GM20431 (cell line): ENCODE data around the gene OTUD5.
"Not testable (repeated sequence)": the region's sequence is repeated elsewhere in the genome, so short reads cannot be mapped to it uniquely, and the experiment has no call there.

Experiments
- in situ Hi-C: fragments of 300-500 bp; cut with MseI, MboI; formaldehyde crosslinking; loops from one replicate; pipeline ENCODE4 v1.15.0; 2020; ENCODE audit warnings: low sequenced_read_pairs; ENCODE audit not compliant: unreplicated experiment

Gene OTUD5

GRCh38 chrX:48957477-48957826, at the start of gene OTUD5:
OTUD5 (minus strand) TSS chrX:48957607; CDS start chrX:48957570, 37 bp downstream.
- in situ Hi-C loops: no loop called here

- in situ Hi-C loops: no loop called here
Measured at GRCh38 chrX:49003696-49004095, 46.3 kb upstream of the OTUD5 start.

- in situ Hi-C loops: no loop called here
Measured at GRCh38 chrX:49002091-49002935, 44.9 kb upstream of the OTUD5 start, which contains the start of gene GRIPAP1. GRIPAP1 (minus strand) TSS chrX:49002264; CDS start chrX:49002229, 35 bp downstream.

GRCh38 chrX:49001521-49002090, 44.2 kb upstream of the OTUD5 start:
- in situ Hi-C loops: no loop called here

GRCh38 chrX:49000636-49001035, 43.2 kb upstream of the OTUD5 start:
- in situ Hi-C loops: no loop called here

GRCh38 chrX:48999030-48999429, 41.6 kb upstream of the OTUD5 start:
- in situ Hi-C loops: no loop called here

GRCh38 chrX:48998391-48998790, 41.0 kb upstream of the OTUD5 start:
- in situ Hi-C loops: no loop called here

- in situ Hi-C loops: no loop called here
Measured at GRCh38 chrX:48997865-48998264, 40.5 kb upstream of the OTUD5 start.

GRCh38 chrX:48997455-48997854, 40.0 kb upstream of the OTUD5 start:
- in situ Hi-C loops: no loop called here

GRCh38 chrX:48996969-48997368, 39.6 kb upstream of the OTUD5 start:
- in situ Hi-C loops: no loop called here

- in situ Hi-C loops: no loop called here
Measured at GRCh38 chrX:48992341-48992740, 34.9 kb upstream of the OTUD5 start.

GRCh38 chrX:48989483-48989882, 32.1 kb upstream of the OTUD5 start:
- in situ Hi-C loops: no loop called here

GRCh38 chrX:48983896-48984295, 26.5 kb upstream of the OTUD5 start:
- in situ Hi-C loops: no loop called here

GRCh38 chrX:48983081-48983480, 25.7 kb upstream of the OTUD5 start:
- in situ Hi-C loops: no loop called here

GRCh38 chrX:48981178-48981577, 23.8 kb upstream of the OTUD5 start:
- in situ Hi-C loops: no loop called here

GRCh38 chrX:48980341-48980740, 22.9 kb upstream of the OTUD5 start:
- in situ Hi-C loops: not testable (repeated sequence)

- in situ Hi-C loops: no loop called here
Measured at GRCh38 chrX:48978226-48978625, 20.8 kb upstream of the OTUD5 start.

- in situ Hi-C loops: no loop called here
Measured at GRCh38 chrX:48976086-48976485, 18.7 kb upstream of the OTUD5 start.

- in situ Hi-C loops: no loop called here
Measured at GRCh38 chrX:48975541-48975940, 18.1 kb upstream of the OTUD5 start.

GRCh38 chrX:48975041-48975440, 17.6 kb upstream of the OTUD5 start:
- in situ Hi-C loops: no loop called here

- in situ Hi-C loops: no loop called here
Measured at GRCh38 chrX:48974574-48974973, 17.2 kb upstream of the OTUD5 start.

- in situ Hi-C loops: no loop called here
Measured at GRCh38 chrX:48974033-48974432, 16.6 kb upstream of the OTUD5 start.
